Islet precursor cell (in vitro differentiated cells): ENCODE measurements around the gene GPR27.

Experiments used
- DNase-seq: peaks from one replicate; pipeline ENCODE4 v3.0.0-alpha.2; 2018

GPR27 gene

GRCh38 chr3:71787851-71788405 lies 34.3 kb downstream of the GPR27 start:
- DNase-seq, result peak; percentile 35

- no peak for DNase-seq
Observed at GRCh38 chr3:71789922-71790321, 36.3 kb downstream of the GPR27 start.

- DNase-seq, result no peak
Observed at GRCh38 chr3:71791634-71792033, 38.0 kb downstream of the GPR27 start.

- no peak for DNase-seq
Observed at GRCh38 chr3:71796290-71796689, 42.6 kb downstream of the GPR27 start.

GRCh38 chr3:71797455-71797854 lies 43.8 kb downstream of the GPR27 start:
- peak; percentile 43 for DNase-seq

GRCh38 chr3:71800023-71800422 lies 46.4 kb downstream of the GPR27 start:
- DNase-seq, result no peak

- no peak for DNase-seq
Observed at GRCh38 chr3:71801986-71802385, 48.3 kb downstream of the GPR27 start.

GRCh38 chr3:71803248-71803647 lies 49.6 kb downstream of the GPR27 start:
- peak; percentile 57 for DNase-seq

GRCh38 chr3:71805199-71805598 lies 51.5 kb downstream of the GPR27 start:
- no peak for DNase-seq

- no peak for DNase-seq
Observed at GRCh38 chr3:71805691-71806090, 52.0 kb downstream of the GPR27 start.
